H9 (cell line): ENCODE results near the gene UNC5A. TPM values are rescaled to one million over a fixed set of nuclear protein-coding genes. Genes with fewer than 3 reads are reported as not detected.

ENCODE experiments used
- DNase-seq: peaks from one replicate; pipeline ENCODE4 v3.0.0-alpha.2; 2017
- H2AFZ ChIP-seq: one replicate; pipeline ENCODE4 v1.6.1; 2013; ENCODE audit warnings: mild to moderate bottlenecking, low read length, control low read depth, moderate library complexity
- H2AK5ac ChIP-seq: 2 replicates; pipeline ENCODE4 v1.6.1; 2013; ENCODE audit warnings: low read length, control low read depth, mixed read lengths; ENCODE audit not compliant: insufficient read length
- H2BK120ac ChIP-seq: one replicate; pipeline ENCODE4 v1.6.1; 2013; ENCODE audit warnings: low read depth, mild to moderate bottlenecking, low read length, control low read depth, inconsistent platforms; ENCODE audit not compliant: poor library complexity, severe bottlenecking
- H2BK12ac ChIP-seq: 2 replicates; pipeline ENCODE4 v1.6.1; 2013; ENCODE audit warnings: low read length, control low read depth, mixed read lengths, low read depth; ENCODE audit not compliant: insufficient read length
- H2BK15ac ChIP-seq: 2 replicates; pipeline ENCODE4 v1.6.1; 2013; ENCODE audit warnings: low read depth, low read length, control low read depth
- H2BK20ac ChIP-seq: one replicate; pipeline ENCODE4 v1.6.1; 2013; ENCODE audit warnings: low read depth, mild to moderate bottlenecking, low read length, control low read depth, inconsistent platforms; ENCODE audit not compliant: poor library complexity, severe bottlenecking
- H2BK5ac ChIP-seq: 2 replicates; pipeline ENCODE4 v1.6.1; 2013; ENCODE audit warnings: low read length, control low read depth, mixed read lengths; ENCODE audit not compliant: insufficient read length
- H3K14ac ChIP-seq: 2 replicates; pipeline ENCODE4 v1.6.1; 2013; ENCODE audit warnings: low read length, control low read depth; ENCODE audit not compliant: insufficient read depth
- H3K18ac ChIP-seq: 2 replicates; pipeline ENCODE4 v1.6.1; 2013; ENCODE audit warnings: low read depth, mild to moderate bottlenecking, mixed read lengths, low read length, control low read depth; ENCODE audit not compliant: insufficient read length
- H3K23ac ChIP-seq: 2 replicates; pipeline ENCODE4 v1.6.1; 2013; ENCODE audit warnings: low read length, control low read depth, mixed read lengths, low read depth; ENCODE audit not compliant: insufficient read length
- H3K23me2 ChIP-seq: 2 replicates; pipeline ENCODE4 v1.6.1; 2013; ENCODE audit warnings: low read depth, mild to moderate bottlenecking, mixed read lengths, low read length, control low read depth; ENCODE audit not compliant: insufficient read length, poor library complexity, severe bottlenecking
- H3K27ac ChIP-seq: 2 replicates; pipeline ENCODE4 v1.5.1; 2013; ENCODE audit warnings: low read length, control low read depth, mixed read lengths, low read depth; ENCODE audit not compliant: insufficient read length
- H3K27me3 ChIP-seq: 2 replicates; pipeline ENCODE4 v1.6.1; 2013; ENCODE audit warnings: low read length, control low read depth, inconsistent platforms; ENCODE audit not compliant: insufficient read depth
- H3K4ac ChIP-seq: 2 replicates; pipeline ENCODE4 v1.6.1; 2013; ENCODE audit warnings: low read depth, mild to moderate bottlenecking, control low read depth, inconsistent platforms, low read length, moderate library complexity
- H3K4me1 ChIP-seq: 2 replicates; pipeline ENCODE4 v1.6.1; 2013; ENCODE audit warnings: low read length, control low read depth, inconsistent platforms; ENCODE audit not compliant: insufficient read depth
- H3K4me2 ChIP-seq: 2 replicates; pipeline ENCODE4 v1.6.1; 2013; ENCODE audit warnings: low read length, control low read depth, mixed read lengths; ENCODE audit not compliant: insufficient read length, insufficient read depth
- H3K56ac ChIP-seq: 2 replicates; pipeline ENCODE4 v1.6.1; 2013; ENCODE audit warnings: low read depth, mild to moderate bottlenecking, mixed read lengths, low read length, control low read depth; ENCODE audit not compliant: insufficient read length
- H3K79me1 ChIP-seq: 2 replicates; pipeline ENCODE4 v1.6.1; 2013; ENCODE audit warnings: low read depth, mild to moderate bottlenecking, moderate library complexity, low read length, control low read depth, inconsistent platforms; ENCODE audit not compliant: insufficient read depth, poor library complexity, severe bottlenecking
- H3K79me2 ChIP-seq: 2 replicates; pipeline ENCODE4 v1.6.1; 2013; ENCODE audit warnings: low read length, control low read depth, inconsistent platforms; ENCODE audit not compliant: insufficient read depth
- H3K9ac ChIP-seq: 2 replicates; pipeline ENCODE4 v1.6.1; 2013; ENCODE audit warnings: low read length, control low read depth, mixed read lengths; ENCODE audit not compliant: insufficient read length; ENCODE audit errors: extremely low read depth
- H3K9me3 ChIP-seq: one replicate; pipeline ENCODE4 v1.6.1; 2013; ENCODE audit warnings: low read depth, low read length, inconsistent platforms; ENCODE audit not compliant: control insufficient read depth
- H3T11ph ChIP-seq: one replicate; pipeline ENCODE4 v1.6.1; 2013; ENCODE audit warnings: mild to moderate bottlenecking, low read length, control low read depth, inconsistent platforms
- H4K20me1 ChIP-seq: one replicate; pipeline ENCODE4 v1.6.1; 2013; ENCODE audit not compliant: control insufficient read depth, insufficient read length, insufficient read depth
- H4K5ac ChIP-seq: 2 replicates; pipeline ENCODE4 v1.6.1; 2013; ENCODE audit warnings: low read depth, mild to moderate bottlenecking, mixed read lengths, low read length, control low read depth; ENCODE audit not compliant: insufficient read length
- H4K8ac ChIP-seq: replicated peaks from 2 replicates; pipeline ENCODE4 v1.6.1; 2013; ENCODE audit warnings: low read length, control low read depth, mixed read lengths, low read depth; ENCODE audit not compliant: insufficient read length
- H4K91ac ChIP-seq: 2 replicates; pipeline ENCODE4 v1.6.1; 2013; ENCODE audit warnings: low read depth, mild to moderate bottlenecking, moderate library complexity, mixed read lengths, low read length, control low read depth; ENCODE audit not compliant: insufficient read length
- H3K27ac Mint-ChIP-seq, 3 experiments: 2 replicates in 2 of 3; 3 replicates in 1 of 3; pipeline ENCODE4 v1.8.0; 2020 to 2021; ENCODE audit warnings: mixed read lengths in 3 of 3, mild to moderate bottlenecking in 1 of 3, moderate library complexity in 1 of 3
- H3K27me3 Mint-ChIP-seq: 2 replicates; pipeline ENCODE4 v1.8.0; 2021; ENCODE audit warnings: low read depth, mild to moderate bottlenecking, moderate library complexity, mixed read lengths
- H3K36me3 Mint-ChIP-seq, 3 experiments: 2 replicates in 2 of 3; 3 replicates in 1 of 3; pipeline ENCODE4 v1.8.0; 2020 to 2021; ENCODE audit warnings: low read depth in 3 of 3, mixed read lengths in 3 of 3; ENCODE audit not compliant: insufficient read depth in 1 of 3
- H3K4me1 Mint-ChIP-seq, 2 experiments: 2 replicates each; pipeline ENCODE4 v1.8.0; 2020; ENCODE audit warnings: mixed read lengths in 2 of 2
- H3K4me3 Mint-ChIP-seq, 2 experiments: 2 replicates in 1 of 2; 3 replicates in 1 of 2; pipeline ENCODE4 v1.8.0; 2020 to 2021; ENCODE audit warnings: mild to moderate bottlenecking in 2 of 2, mixed read lengths in 2 of 2, moderate library complexity in 1 of 2
- H3K9me3 Mint-ChIP-seq, 2 experiments: 2 replicates in 1 of 2; 3 replicates in 1 of 2; pipeline ENCODE4 v1.8.0; 2020; ENCODE audit warnings: mild to moderate bottlenecking in 2 of 2, mixed read lengths in 2 of 2, moderate library complexity in 1 of 2
- CTCF ChIP-seq: fragments of 200-600 bp; sonication (generic); conservative IDR thresholded peaks from 3 replicates; pipeline ENCODE4 v1.8.0; 2021; ENCODE audit warnings: antibody characterized with exemption, mild to moderate bottlenecking
- WGBS: extraction: QIAGEN DNeasy Blood & Tissue Kit; methylation state at CpG from one replicate; pipeline ENCODE4 v1.1.7; 2013; ENCODE audit warnings: missing lambda C conversion rate, low lambda C conversion rate, mixed read lengths; ENCODE audit not compliant: insufficient read length; ENCODE audit errors: extremely low coverage; 5-methylcytosine and 5-hydroxymethylcytosine counted together
- total RNA-seq: library from RNA; stranded (reverse); gene quantifications from 2 replicates; pipeline ENCODE4 v1.2.1, GENCODE V29; 2021

Gene UNC5A
- total RNA-seq, 1 experiment from 2014 or later = 4.4 TPM

- Histone ChIP-seq H3K9ac (no peak overlapping the region), H3K4me1 (no peaks in the 10 kb centered on the region), H4K8ac (no peak overlapping the region), H3T11ph (no peak overlapping the region), H2BK120ac (no peak overlapping the region), H3K79me1 (no peaks in the 10 kb centered on the region), H2AK5ac (no peak overlapping the region), H2BK5ac (no peak overlapping the region), H3K4me2 (no peak overlapping the region), H3K79me2 (no peaks in the 10 kb centered on the region), H4K91ac (no peak overlapping the region), H2BK20ac (no peak overlapping the region), H3K56ac (no peak overlapping the region), H2BK12ac (no peak overlapping the region), H4K5ac (no peak overlapping the region), H4K20me1 (no peaks in the 10 kb centered on the region), H3K14ac (no peak overlapping the region), H2AFZ (no peak overlapping the region), H3K27ac (no peak overlapping the region), H3K9me3 (no peaks in the 10 kb centered on the region), H3K23ac (no peak overlapping the region), H3K4ac (no peak overlapping the region), H3K23me2 (no peaks in the 10 kb centered on the region), H2BK15ac (no peak overlapping the region), H3K18ac (no peak overlapping the region), H3K27me3 (no peaks in the 10 kb centered on the region; the same call in 1 of the 2 replicates)
- DNase-seq = no peak
- H3K27ac Mint-ChIP-seq = no peak overlapping the region
- H3K36me3 Mint-ChIP-seq = no peaks in the 10 kb centered on the region
- H3K4me3 Mint-ChIP-seq = no peak overlapping the region
- peaks cover 71% of the 10 kb centered on the region for H3K27me3 Mint-ChIP-seq
- H3K4me1 Mint-ChIP-seq = peaks cover 13 to 25% of the 10 kb centered on the region in 2 experiments
- H3K9me3 Mint-ChIP-seq = no peaks in the 10 kb centered on the region; a peak in 1 of 5 replicates
- no CpG with 5 or more reads among the region's 15 CpGs for WGBS
- no peak for TF ChIP-seq CTCF
These were observed 26.7 kb downstream of the UNC5A start for GRCh38 chr5:176836811-176837706.
